ACHN (cell line): ENCODE data around the gene TMEM270.
"Not testable (repeated sequence)": the region's sequence is repeated elsewhere in the genome, so short reads cannot be mapped to it uniquely, and the experiment has no call there.

ENCODE experiments used
- DNase-seq: peaks from one replicate; pipeline ENCODE4 v3.0.0-alpha.2; 2015
- in situ Hi-C: cut with HindIII; loops from 2 replicates; pipeline ENCODE4 v1.10.0; 2017; ENCODE audit warnings: low sequenced_read_pairs, low pct_ligation_motif_present, low pct_unique_long_range_greater_than_20kb

Gene TMEM270

DNA sequence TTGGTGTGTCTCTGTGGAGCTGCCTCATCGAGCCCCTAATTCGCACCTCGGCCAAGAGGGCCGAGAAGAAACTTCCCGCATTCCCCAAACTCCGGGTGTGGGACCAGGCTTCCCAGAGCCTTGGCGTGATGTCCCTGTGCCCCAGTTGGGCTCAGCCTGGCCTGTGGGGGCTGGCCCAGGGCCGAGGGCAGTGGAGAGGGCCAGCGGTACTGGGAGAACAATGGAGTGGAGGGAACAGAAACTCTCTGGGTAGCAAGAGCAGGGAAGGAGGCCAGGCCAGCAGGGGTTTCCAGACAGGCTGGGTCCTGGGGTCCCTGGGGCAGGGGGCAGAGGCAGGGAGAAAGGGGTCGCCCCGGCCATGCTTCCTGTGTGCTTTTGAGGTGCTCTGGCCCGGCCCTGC is 16.0 kb downstream of the TMEM270 start:
- no peak for DNase-seq
- in situ Hi-C loops, result no loop called here

DNA sequence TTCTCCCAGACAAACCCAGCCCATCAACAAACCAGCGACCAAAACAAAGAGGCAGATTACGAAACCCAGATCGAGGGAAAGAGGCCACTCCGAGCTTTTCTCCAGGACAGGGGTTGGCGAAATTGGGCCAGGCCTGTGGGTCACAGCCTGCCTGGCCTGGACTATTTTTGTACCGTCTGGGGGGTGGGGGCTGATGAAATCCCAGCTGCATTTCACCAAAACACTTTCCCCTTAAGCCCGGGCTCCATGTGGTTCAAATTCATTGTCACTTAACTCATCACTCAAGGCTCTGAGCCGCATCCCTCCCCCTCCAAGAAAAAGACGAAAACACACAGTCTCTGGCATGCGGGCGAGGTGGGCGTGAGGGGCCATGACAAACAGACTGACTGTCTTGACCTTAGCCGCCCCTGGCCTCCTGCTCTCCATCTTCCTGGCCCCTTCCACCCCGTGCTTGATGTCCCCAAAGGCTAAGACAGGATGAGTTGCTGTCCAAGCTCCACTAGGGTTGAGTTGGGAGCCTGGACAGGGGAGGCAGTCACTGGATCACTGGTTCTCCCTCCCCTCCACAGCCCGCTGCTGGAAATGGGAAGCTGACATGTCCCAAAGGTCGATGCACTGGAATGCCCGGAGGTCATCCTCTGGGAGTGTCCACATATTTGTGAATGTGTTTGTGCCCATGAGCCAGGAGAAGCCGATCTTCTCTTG is 19.2 kb downstream of the TMEM270 start:
- no peak for DNase-seq
- in situ Hi-C loops, result no loop called here

DNA sequence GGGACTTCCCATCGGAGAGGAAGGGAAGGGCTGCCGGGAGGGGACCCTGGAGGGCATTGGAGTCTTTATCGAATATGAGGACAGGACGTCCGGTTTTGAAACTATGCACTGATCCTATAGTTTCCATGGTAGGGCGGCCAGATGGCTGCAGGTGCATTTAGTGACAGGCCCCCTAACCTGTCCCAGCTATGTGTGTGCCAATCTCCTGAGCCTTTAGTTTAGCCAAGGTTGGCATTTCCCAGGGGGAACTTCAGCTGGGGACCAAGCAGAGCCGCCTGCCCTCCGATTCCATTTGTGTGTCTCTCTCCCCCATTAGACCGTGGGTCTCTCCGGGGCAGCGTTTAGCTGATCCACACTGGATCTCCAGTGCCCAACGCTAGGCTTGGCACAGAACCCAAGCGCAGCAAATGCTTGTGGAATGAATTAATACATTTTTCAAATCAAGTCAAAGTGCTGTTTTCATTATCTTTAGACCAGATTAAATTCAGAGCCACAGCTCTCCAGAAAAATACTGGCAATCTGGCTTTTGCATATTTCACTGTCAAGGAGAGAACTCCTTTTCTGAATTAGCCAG is 19.9 kb downstream of the TMEM270 start:
- in situ Hi-C loops, result no loop called here

DNA sequence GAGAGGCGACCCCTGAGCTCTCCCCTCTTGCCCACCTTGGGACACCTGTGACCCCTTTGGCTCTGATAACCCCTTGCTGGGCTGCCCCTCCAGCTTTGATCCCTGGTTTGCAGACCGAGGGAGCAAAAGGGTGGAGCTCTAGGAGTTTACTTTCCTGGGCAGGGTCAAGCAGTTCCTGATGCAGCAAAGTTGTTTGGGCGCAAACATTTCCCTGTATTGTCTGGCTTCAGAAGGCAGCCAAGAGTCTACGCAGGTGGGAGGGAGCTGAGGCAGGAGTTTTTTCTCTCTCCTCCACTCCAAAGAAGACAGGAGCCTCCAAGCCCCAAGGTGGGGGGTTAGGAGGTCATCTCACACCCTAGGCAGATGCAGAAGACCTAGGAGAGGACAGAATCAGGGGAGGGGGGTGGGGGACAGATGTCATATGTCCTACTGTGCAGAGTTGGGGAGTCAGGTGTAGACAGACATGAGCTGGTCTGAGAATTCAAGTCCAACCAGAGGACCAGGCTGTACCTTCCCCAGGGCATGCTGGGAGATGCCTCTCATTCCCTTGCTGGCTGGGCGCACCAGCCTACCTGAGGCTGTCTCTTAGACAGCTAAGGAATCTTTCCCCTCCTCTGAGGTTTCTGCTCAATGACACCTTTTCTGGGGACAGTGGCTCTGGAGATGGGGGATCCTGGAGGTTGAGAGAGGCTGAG is 20.5 kb downstream of the TMEM270 start:
- DNase-seq, result no peak
- in situ Hi-C loops, result no loop called here

More for the DNA sequence above, 19.9 kb downstream of the TMEM270 start:
- no peak for DNase-seq

DNA sequence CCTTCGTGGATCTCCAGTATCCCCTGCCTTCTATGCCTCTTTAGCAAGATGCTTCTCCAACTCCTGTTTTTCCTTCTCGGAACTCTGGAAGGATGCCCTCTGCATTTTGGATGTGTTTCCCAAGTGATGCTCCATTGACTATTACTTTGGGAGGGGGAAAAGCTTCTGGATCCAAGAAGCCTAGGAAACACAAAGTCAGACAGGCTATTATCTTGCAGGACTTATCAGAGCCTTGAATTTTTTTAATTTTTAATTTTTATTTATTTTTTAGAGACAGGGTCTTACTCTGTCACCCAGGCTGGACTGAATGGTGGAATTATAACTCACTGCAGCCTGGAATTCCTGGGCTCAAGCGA is 21.1 kb downstream of the TMEM270 start:
- no peak for DNase-seq
- in situ Hi-C loops, result no loop called here

DNA sequence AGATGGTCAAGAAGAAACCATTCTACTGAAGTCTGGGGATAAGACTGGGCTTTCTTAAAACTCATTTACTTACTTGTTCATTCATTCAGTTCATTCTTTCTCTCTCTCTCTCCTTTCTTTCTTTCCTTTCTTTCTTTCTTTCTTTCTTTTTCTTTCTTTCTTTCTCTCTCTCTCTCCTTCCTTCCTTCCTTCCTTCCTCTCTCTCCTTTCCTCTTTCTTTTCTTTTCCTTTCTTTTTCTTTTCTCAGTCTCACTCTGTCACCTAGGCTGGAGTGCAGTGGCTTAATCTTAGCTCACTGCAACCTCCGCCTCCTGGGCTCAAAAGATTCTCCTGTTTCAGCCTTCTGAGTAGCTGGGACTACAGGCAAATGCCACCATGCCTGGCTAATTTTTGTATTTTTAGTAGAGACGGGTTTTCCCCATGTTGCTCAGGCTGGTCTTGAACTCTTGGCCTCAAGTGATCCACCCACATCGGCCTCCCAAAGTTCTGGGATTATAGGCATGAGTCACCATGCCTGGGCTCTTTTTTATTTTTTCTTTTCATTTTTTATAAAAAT is 24.0 kb downstream of the TMEM270 start:
- DNase-seq, in situ Hi-C loops: not testable (repeated sequence)

DNA sequence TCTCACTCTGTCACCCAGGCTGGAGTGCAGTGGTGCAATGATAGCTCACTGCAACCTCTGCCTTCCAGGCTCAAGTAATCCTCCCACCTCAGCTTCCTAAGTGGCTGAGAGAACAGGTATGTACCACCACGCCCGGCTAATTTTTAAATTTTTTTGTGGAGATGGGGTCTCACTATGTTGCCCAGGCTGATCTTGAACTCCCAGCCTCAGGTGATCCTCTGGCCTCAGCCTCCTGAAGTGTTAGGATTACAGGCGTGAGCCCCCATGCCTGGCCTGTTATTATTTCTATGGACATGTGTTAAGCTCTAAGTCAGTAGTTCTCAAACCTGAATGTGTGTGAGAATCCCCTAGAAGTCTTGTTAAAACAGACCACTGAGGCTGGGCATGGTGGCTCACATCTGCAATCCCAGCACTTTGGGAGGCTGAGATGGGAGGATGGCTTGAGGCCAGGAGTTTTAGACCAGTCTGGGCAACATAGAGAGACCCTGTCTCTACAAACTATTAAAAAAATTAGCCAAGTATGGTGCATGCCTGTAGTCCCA is 24.5 kb downstream of the TMEM270 start:
- no peak for DNase-seq
- in situ Hi-C loops, result no loop called here

DNA sequence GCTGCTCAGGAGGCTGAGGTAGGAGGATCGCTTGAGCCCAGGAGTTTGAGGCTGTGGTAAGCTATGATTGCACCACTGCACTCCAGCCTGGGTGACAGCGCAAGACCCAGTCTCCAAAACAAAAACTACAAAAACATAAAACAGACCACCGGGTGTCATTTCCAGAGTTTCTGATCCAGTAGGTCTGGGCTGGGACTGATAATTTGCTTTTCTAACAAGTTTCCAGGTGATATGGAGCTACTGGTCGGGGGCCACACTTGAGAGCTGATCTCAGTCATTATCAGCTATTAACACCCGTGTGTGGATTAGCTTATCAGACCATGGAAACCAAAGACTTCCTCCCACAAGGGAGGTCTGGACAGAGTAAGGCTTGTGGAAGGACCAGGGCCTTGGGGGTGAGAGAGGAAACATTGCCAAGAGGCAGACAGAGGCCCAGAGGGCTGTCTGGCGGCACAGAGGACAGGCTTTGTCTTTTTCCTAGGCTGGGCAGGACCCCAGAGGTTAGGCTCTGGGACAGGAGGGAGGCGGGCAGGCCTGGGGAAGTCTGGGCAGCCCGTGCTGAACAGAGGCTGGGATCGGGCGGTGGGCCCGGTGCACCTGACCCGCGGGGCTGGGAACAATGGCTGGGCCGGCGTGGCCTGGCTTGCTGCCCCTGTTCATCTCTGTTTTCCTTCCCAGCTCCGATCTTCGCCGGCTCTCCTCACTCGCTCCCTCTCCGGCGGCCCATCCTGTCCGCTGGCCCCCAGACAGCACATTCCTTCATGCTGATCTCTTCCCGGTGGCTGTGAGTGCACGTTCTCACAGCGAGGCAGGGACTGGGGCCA is 25.2 kb downstream of the TMEM270 start:
- in situ Hi-C loops, result no loop called here
- DNase-seq, result no peak

DNA sequence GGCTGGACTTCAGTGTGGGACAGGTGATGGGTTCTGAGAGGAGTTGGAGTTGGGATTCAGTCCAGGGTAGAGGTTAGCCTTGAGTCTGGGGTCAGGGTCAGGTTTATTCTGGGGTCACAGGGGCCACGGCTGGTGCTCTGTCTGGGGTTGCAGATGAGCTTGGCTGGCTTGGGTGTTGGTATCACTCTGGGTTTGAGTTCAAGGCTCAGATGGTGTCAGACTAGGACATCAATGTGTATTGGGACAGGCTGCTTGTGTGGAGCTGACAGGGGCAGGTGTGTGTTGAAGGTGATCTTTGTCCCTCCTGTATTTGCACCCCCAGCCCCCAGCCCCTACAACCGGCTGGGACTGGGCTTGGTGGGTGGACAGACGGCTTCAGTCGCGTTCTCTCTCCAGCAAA is 26.8 kb downstream of the TMEM270 start:
- in situ Hi-C loops, result no loop called here
- DNase-seq, result no peak

DNA sequence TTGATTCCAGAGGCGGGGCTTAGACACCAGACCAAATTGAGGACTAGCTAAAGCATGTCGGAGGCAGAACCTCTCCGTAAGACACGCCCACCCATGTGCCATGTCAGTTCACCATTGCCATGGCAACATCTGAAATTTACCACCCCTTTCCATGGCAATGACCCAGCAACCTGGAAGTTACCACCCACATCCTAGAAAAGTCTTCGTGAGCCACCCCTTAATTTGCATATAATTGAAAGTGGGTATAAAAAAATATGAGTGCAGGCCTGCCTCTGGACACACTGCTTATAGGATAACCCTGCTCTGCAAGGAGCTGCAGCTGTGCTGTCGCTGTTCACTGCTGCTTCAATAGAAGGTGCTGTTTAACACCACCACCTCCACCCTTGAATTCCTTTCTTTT is 28.0 kb downstream of the TMEM270 start:
- in situ Hi-C loops, result no loop called here
- DNase-seq, result no peak

DNA sequence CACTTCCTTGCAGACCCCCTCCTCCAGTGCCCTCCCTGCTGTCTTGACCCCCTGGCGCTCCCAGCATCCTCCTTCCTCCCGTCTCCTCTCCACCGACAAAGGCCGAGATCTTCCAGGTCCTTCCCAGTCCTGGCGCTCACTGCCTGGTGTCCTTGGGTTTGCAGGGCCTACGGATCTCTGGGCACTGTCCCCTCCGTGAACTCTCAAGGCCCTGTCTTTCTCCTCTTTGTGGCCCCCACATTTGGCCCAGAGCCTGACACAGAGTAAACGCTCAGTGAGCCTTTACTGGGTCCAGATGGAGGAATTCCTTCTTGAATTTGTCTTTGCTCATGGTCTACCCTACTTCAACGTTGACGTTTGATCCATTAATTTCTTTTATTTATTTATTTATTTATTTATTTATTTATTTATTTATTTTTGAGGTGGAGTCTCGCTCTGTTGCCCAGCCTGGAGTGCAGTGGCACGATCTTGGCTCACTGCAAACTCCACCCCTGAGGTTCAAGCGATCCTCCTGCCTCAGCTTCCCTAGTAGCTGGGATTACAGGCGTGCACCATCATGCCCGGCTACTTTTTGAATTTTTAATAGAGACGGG is 29.7 kb downstream of the TMEM270 start:
- in situ Hi-C loops, result no loop called here
- DNase-seq, result no peak

DNA sequence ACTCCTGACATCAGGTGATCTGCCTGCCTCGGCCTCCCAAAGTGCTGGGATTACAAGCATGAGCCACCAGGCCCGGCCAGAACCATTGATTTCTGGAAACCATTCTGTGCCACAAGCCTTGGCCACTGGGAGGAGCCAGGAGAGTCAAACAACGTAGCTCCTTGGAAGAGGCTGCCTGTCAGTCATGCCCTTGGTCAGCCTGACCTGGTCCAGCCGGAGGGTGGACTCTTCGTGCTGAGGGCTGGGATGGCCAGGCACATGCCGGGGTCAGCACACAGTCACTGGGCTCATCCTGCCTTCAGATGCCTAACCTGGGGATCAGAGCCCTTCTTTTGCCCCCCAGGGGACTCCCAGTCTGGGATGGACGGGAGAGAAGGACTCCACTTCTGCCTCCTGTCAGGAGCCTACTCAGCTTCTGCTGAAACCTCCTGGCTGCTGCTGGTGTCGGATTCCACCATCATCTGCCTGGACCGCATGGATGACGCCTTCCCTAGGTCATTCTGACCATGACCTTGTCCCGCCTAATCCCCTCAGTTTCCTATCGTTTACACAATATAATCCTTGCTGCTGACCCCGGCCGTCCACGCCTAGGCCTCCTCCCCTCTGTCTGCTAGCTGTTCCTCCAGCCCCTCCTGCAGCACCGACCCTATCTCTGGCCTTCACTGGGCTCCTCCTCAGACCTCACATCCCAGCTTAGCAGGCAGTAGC is 30.4 kb downstream of the TMEM270 start:
- DNase-seq, result peak; percentile 28
- in situ Hi-C loops, result no loop called here

DNA sequence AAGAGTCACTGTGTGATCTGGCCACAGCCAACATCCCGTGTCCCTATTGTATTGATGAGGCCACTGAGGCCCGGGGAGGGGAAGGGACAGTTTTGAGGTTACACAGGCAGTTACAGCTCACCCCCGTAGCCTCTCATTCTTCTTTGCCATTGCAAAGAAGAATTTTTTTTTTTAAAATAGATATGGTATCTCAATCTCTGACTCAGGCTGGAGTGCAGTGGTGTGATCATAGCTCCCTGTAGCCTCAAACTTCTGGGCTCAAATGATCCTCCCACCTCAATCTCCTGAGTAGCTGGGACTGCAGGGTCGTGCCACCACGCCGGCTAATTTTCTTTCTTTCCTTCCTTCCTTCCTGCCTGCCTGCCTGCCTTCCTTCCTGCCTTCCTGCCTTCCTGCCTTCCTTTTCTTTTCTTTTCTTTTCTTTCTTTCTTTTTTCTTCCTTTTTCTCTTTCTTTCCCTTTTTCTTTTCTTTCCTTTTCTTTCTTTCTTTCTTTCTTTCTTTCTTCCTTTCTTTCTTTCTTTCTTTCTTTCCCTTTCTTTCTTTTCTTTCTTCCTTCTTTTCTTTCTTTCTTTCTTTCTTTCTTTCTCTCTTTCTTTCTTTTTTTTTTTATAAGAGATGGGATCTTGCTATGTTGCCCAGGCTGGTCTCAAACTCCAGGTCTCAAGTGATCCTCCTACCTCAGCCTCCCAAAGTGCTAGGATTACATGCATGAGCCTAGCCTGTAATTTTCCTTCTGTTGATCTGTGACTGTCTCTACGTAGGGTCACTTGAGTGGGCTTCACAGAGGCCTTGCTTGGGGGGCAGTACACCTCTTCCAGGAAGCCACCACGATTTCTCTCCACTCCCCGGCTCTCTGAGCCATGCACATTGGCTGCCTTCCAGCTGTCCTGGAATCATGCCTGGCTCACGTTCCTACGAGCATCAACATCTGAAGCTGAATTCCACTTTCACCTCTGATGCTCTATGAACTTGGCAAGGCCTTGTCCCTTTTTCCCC is 31.3 kb downstream of the TMEM270 start:
- peak; percentile 29 for DNase-seq
- in situ Hi-C loops, result no loop called here

DNA sequence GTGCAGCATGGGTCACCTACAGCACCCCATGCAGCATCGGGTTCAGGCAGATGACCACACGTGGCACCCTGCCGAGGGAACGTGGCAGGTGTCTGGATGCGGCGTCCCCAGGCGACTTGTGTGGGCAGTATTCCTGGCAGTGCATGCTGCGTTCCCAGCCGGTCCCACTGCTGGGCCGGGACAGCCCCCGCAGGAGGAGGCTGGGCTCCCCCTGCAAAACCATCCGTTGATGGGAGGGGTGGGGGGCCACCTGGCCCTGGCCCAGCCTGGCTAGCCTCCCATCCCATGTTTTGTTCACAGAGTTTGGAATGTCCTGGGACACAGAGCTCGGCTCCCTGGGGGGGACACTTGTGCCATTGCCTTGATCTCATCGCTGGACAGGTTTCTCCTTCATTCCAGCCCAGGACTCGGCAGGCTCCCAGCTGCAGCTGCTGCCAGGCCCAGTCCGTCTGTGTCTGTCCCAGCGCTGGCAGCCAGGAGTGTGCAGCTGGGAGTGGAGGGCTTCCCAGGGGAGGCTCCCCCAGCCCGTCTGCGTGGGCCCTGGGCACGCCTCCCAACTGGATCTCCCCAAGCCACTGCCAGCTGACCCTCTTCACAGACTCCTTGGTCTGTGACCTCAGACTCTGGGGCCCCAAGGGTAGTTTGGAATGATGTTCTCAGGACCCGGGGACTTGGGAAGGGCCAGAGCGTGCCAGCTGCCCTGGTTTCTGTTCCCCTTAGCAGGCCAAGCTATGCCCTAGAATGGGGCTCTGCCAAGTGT is 32.6 kb downstream of the TMEM270 start:
- in situ Hi-C loops, result no loop called here
- DNase-seq, result no peak

DNA sequence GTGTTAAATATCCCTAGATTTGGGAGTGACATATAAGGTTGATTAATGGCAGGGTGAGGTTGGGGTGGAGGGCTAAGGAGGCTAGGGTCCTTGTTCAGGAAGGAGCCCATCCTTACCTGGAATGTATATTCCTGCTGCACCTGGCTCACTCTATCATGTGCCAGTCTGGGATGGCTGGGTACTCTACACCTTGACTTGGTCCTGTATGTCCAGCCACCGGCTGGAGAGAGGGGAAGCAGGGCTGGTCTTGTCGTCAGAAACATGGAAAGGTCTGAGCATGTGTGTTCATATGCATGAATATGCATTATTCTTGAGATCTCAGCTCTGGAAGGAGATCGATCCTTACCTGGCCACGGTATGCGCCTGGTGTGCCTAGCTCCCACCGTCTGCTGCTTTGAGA is 33.2 kb downstream of the TMEM270 start:
- DNase-seq, result no peak
- in situ Hi-C loops, result no loop called here
